ENCODE measurements around the gene DTD2.
A peak's percentile ranks its signal among the peaks of the same experiment; 100 is the strongest.

Gene DTD2

DNA sequence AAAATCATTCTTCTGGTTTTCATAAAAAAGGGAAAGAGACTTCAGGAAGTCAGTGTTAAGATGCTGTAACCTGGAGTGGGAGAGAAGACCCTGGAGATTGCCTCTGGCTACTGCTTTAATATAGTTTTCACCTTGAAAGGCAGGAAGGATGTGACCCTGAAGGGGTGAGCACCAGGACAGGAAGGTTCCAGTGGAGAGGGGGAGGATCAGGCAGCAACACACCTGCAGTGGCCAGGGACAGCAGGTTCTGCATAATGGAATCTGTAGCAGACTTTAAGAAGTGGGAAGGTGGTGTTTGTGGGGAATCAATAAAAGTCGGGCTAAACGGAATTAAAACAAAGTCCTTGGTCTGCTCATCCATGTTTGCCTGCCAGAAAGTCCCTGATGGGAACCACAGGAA, 30.6 kb downstream of the DTD2 start:
- no peaks in the 10 kb centered on the region for H3K36me3 ChIP-seq (replicated peaks; ENCODE audit: insufficient read depth, low read length)
- H3F3A ChIP-seq (ENCODE audit: insufficient read depth, low read length), result no peaks in the 10 kb centered on the region
- no peak for TF ChIP-seq EZH2 (optimal IDR thresholded peaks at IDR 0.05; ENCODE audit: low read depth, low read length)
- no peak for TF ChIP-seq EZH2phosphoT487 (IDR thresholded peaks at IDR 0.05; ENCODE audit: low read length)
- TF ChIP-seq CTCF (IDR thresholded peaks at IDR 0.05; ENCODE audit: low read length), result no peak
- no peaks in the 10 kb centered on the region for H3K79me2 ChIP-seq (ENCODE audit: low read length)
- H3K4me2 ChIP-seq (ENCODE audit: low read depth, low read length), result no peak overlapping the region
- H2AFZ ChIP-seq (ENCODE audit: low read length), result no peak overlapping the region
- no peak overlapping the region for H3K27ac ChIP-seq (ENCODE audit: low read length)
- no peaks in the 10 kb centered on the region for H4K20me1 ChIP-seq (ENCODE audit: insufficient read depth, low read length)
- H3K9me3 ChIP-seq (replicated peaks; ENCODE audit: insufficient read depth, low read length), result no peaks in the 10 kb centered on the region
- H3K9ac ChIP-seq (ENCODE audit: low read length), result no peak overlapping the region
- no peak for DNase-seq
- H3K27me3 ChIP-seq (replicated peaks; ENCODE audit: insufficient read depth, low read length), result no peaks in the 10 kb centered on the region
- no peak overlapping the region for H3K4me3 ChIP-seq (ENCODE audit: low read length)
- H3K4me1 ChIP-seq (ENCODE audit: low read length), result no peaks in the 10 kb centered on the region
- H3K9me2 ChIP-seq (replicated peaks; ENCODE audit: insufficient read depth, low read length), result no peaks in the 10 kb centered on the region

DNA sequence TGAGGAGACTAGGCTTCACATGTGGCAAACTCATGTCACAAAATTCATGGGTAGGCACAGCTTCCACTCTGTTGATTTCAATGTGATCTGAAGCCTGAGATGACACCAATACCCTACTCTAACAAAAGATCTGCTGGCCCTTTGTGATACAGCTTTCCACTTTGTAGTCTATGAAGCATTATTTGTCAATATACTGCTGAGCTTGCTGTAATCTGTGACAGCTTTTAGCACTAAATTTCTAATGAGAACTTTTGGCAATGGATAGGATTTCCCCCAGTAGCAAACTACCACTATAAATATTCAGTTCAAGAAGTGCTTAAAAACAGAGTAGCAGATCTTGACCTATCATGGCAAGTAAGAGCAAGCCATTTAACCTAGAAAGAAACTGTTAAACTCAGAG, 31.4 kb downstream of the DTD2 start:
- Histone ChIP-seq H3K9me2 (replicated peaks; ENCODE audit: insufficient read depth, low read length) (no peaks in the 10 kb centered on the region), H3K79me2 (ENCODE audit: low read length) (no peaks in the 10 kb centered on the region), H4K20me1 (ENCODE audit: insufficient read depth, low read length) (no peaks in the 10 kb centered on the region), H3K27me3 (replicated peaks; ENCODE audit: insufficient read depth, low read length) (no peaks in the 10 kb centered on the region), H2AFZ (ENCODE audit: low read length) (no peak overlapping the region), H3K9ac (ENCODE audit: low read length) (no peak overlapping the region), H3K4me2 (ENCODE audit: low read depth, low read length) (no peak overlapping the region), H3K4me3 (ENCODE audit: low read length) (no peak overlapping the region), H3K27ac (ENCODE audit: low read length) (no peak overlapping the region), H3K4me1 (ENCODE audit: low read length) (no peaks in the 10 kb centered on the region), H3K9me3 (replicated peaks; ENCODE audit: insufficient read depth, low read length) (no peaks in the 10 kb centered on the region), H3F3A (ENCODE audit: insufficient read depth, low read length) (0 out of 2 replicates have a peak, but pooled peaks cover 4% of the 10 kb centered on the region), H3K36me3 (replicated peaks; ENCODE audit: insufficient read depth, low read length) (no peaks in the 10 kb centered on the region)
- TF ChIP-seq EZH2phosphoT487 (IDR thresholded peaks at IDR 0.05; ENCODE audit: low read length), result no peak
- no peak for TF ChIP-seq CTCF (IDR thresholded peaks at IDR 0.05; ENCODE audit: low read length)
- TF ChIP-seq EZH2 (optimal IDR thresholded peaks at IDR 0.05; ENCODE audit: low read depth, low read length), result no peak
- no peak for DNase-seq

- DNase-seq, result no peak
- no peaks in the 10 kb centered on the region for H3K36me3 ChIP-seq (replicated peaks; ENCODE audit: insufficient read depth, low read length)
- H3K4me3 ChIP-seq (ENCODE audit: low read length), result peak overlapping the region; percentile 49; the same call in 1 of the 2 replicates
- peak overlapping the region; percentile 67 for H3K9ac ChIP-seq (ENCODE audit: low read length)
- no peaks in the 10 kb centered on the region for H3K9me3 ChIP-seq (replicated peaks; ENCODE audit: insufficient read depth, low read length)
- peaks cover 18% of the 10 kb centered on the region for H3K79me2 ChIP-seq (ENCODE audit: low read length)
- peaks cover 11% of the 10 kb centered on the region; the same call in 1 of the 2 replicates for H3F3A ChIP-seq (ENCODE audit: insufficient read depth, low read length)
- TF ChIP-seq EZH2 (optimal IDR thresholded peaks at IDR 0.05; ENCODE audit: low read depth, low read length) (no peak), EZH2phosphoT487 (IDR thresholded peaks at IDR 0.05; ENCODE audit: low read length) (no peak)
- no peaks in the 10 kb centered on the region for H3K9me2 ChIP-seq (replicated peaks; ENCODE audit: insufficient read depth, low read length)
- no peaks in the 10 kb centered on the region for H4K20me1 ChIP-seq (ENCODE audit: insufficient read depth, low read length)
- H3K27me3 ChIP-seq (replicated peaks; ENCODE audit: insufficient read depth, low read length), result no peaks in the 10 kb centered on the region
- H2AFZ ChIP-seq (ENCODE audit: low read length), result peak overlapping the region; percentile 65
- H3K4me1 ChIP-seq (ENCODE audit: low read length), result no peaks in the 10 kb centered on the region
- H3K4me2 ChIP-seq (ENCODE audit: low read depth, low read length), result peak overlapping the region; percentile 76
- H3K27ac ChIP-seq (ENCODE audit: low read length), result peak overlapping the region; percentile 84
Measured at GRCh38 chr14:31421200-31421599, 36.1 kb downstream of the DTD2 start.

- Histone ChIP-seq H3K79me2 (ENCODE audit: low read length) (peaks cover 18% of the 10 kb centered on the region), H3K4me2 (ENCODE audit: low read depth, low read length) (peak within 1 kb of the TSS; percentile 76), H3F3A (ENCODE audit: insufficient read depth, low read length) (peaks cover 11% of the 10 kb centered on the region; the same call in 1 of the 2 replicates), H3K4me1 (ENCODE audit: low read length) (no peaks in the 10 kb centered on the region), H3K27ac (ENCODE audit: low read length) (peak within 1 kb of the TSS; percentile 84), H3K9me3 (replicated peaks; ENCODE audit: insufficient read depth, low read length) (no peaks in the 10 kb centered on the region), H3K36me3 (replicated peaks; ENCODE audit: insufficient read depth, low read length) (no peaks in the 10 kb centered on the region), H4K20me1 (ENCODE audit: insufficient read depth, low read length) (no peaks in the 10 kb centered on the region), H3K27me3 (replicated peaks; ENCODE audit: insufficient read depth, low read length) (no peaks in the 10 kb centered on the region), H3K9ac (ENCODE audit: low read length) (peak within 1 kb of the TSS; percentile 67), H3K9me2 (replicated peaks; ENCODE audit: insufficient read depth, low read length) (no peaks in the 10 kb centered on the region), H3K4me3 (ENCODE audit: low read length) (peak within 1 kb of the TSS; percentile 79), H2AFZ (ENCODE audit: low read length) (peak within 1 kb of the TSS; percentile 69)
- peak; percentile 92 for DNase-seq
- no peak for TF ChIP-seq CTCF (IDR thresholded peaks at IDR 0.05; ENCODE audit: low read length)
Measured at GRCh38 chr14:31420319-31421111, 36.8 kb downstream of the DTD2 start, which contains the start of gene HEATR5A. HEATR5A (minus strand) TSS chr14:31420550; CDS start chr14:31402975, 17,575 bp downstream.
